GM12874 (cell line): ENCODE results near the gene CSMD2.

Experiments
- CTCF ChIP-seq: IDR thresholded peaks from 2 replicates; pipeline ENCODE4 v1.5.1; 2011; ENCODE audit warnings: low read depth, mild to moderate bottlenecking, control low read depth, low read length, moderate library complexity; ENCODE audit not compliant: insufficient read depth

Gene CSMD2

DNA sequence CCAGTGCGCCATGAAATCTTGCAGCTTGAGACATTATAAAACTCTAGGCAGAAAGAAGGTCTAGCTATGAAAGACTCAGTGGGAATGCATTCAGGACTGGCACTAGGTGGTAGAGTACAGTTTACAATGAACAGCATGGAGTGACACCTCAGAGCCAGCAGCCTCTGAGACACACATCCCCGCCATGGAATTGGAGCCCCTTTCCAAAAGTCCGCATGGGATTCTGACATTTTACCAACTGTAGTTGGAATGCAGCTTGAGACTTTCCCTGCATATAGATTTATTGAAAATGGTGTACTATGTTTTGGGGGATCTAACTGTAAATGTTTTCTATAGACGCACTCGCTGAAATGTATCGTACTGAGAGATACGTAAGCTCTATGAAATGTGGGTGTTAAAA lies 576.3 kb downstream of the CSMD2 start:
- no peak for TF ChIP-seq CTCF

GRCh38 chr1:33586795-33587194 lies 578.2 kb downstream of the CSMD2 start:
- no peak for TF ChIP-seq CTCF

DNA sequence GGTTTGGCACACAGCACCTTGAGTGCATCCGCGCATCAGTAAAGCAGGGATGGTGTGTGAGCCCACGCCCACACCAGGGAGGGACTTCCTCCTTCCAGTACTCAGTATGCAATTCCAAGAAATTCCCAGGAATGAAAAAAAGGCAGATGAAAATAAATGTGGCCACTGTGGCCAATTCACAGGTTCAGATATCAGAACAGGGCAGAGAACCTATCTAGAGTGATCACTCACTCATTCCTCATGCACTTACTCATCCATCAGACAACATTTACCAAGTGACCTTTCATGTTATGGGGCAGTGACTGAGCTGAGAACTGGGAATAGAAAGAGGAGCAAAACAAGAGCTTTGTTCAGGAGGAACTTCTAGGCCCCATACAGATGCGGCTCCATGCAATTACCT lies 578.9 kb downstream of the CSMD2 start:
- no peak for TF ChIP-seq CTCF

- TF ChIP-seq CTCF: no peak
Observed at GRCh38 chr1:33583567-33583966, 581.5 kb downstream of the CSMD2 start.

DNA sequence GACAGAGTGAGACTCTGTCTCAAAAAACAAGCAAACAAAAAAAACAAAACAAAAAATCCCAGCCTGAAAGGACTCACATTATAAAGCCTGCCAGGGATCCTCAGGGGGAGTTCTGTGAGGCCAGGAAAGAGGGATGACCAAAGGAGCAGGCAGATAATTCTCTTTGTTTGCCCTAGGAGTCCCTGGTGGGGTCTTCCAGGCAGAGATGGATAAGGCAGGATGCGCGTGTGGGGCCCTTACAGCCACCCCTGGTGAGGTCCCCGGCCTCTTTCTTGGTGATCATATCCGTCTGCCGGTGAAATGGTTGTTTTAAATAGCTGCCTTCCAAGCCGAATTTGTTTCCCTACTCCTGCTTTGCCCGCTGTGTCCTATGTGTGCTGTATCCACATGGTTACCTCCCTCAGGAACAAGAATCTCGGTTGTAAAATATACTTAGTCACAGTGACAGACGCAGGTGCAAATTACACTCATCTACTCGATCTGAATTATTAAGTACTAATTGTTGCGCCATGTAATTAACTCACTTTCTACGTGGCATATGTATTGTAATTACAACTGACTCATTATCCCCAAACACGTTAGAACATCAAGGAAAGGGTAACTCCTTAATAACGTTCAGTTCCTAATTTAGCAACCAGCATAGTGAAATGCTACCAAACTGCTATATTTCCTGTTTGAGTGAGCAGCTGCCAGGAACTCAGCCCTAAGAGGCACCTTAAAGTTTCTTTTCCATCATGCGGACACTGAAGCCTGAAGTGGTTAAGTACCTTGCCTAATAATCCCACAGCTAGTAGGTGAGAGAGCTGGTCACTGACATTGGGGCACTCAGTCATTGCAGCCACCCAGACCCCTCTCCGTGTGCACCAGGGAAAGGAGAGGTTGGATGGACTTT lies 586.2 kb downstream of the CSMD2 start:
- TF ChIP-seq CTCF: no peak

DNA sequence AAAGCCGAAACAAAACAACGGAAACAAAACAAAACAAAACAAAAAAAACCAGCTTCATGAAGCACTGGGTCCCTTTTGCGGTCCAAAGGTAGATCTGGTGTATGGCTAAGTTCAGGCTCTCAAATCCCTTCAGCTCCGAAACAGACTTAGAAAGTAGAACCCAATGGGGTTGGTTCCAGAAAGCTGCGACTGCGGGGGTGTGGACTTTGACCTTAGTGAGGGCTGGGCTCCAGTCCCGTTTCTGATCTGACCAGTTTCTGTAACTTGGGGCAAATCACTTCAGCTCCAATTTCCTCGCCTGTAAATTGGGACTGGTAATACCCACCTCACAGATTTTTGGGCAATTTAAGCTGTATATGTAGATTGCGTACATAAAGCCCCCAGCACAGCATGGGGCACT lies 587.4 kb downstream of the CSMD2 start:
- TF ChIP-seq CTCF: no peak

DNA sequence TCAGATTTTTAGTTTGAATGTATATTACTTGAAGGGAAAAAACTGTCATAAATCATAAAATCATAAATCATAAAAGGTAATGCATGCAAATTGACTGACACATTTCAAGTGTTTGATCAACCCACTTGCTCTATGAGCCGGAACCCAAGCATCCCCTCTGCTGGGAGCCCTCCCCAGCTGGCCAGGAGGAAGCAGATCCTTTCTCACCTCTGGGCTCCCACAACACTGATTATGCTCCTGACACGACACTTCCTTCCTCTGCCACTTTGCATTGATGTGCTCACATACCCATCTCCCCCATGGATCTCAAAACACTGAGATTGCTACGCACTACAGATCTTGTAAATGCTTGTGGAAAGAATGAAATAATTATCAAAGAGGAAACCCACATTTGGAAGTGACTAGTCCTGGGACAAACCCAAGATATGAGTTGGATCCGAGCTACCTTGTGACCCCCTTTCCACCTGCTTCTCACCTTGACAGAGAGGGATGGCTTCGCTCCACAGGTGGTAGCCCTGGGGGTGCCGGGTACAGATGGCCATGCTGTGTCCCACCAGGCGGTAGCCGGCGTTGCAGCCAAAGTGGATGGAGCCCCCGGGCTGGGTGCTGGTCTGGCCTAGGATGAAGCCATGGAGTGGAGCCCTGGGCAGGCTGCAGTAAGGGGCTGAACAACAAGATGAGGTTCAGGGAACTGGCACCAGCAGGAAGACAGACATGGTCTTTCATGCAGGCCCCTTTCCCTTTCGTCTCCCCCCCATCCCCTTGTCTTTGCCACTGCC lies 588.0 kb downstream of the CSMD2 start:
- TF ChIP-seq CTCF: no peak
